ENCODE results near the gene PTPRN.
"Not testable (repeated sequence)": the region's sequence is repeated elsewhere in the genome, so short reads cannot be mapped to it uniquely, and the experiment has no call there.

Gene PTPRN

DNA sequence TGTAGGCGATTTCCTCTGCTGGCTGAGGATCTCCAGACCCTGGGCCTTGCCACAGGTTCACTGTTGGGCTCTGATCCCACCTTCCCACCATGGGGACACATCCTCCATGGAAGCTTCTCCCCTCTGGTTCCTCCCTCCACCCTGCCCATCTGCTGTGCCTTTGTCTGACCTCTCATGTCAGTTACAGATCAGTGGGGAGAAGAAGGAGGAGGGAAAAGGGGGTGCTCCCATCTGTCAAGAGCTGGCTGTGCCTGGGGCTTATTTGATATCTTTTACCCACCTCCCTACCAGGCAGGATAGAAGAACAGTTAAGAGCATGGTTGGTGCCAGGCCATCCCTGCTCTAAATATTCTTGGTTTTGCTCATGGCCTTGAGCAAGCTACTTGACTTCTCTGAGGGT is 42.3 kb downstream of the PTPRN start:
- no peak for DNase-seq

DNA sequence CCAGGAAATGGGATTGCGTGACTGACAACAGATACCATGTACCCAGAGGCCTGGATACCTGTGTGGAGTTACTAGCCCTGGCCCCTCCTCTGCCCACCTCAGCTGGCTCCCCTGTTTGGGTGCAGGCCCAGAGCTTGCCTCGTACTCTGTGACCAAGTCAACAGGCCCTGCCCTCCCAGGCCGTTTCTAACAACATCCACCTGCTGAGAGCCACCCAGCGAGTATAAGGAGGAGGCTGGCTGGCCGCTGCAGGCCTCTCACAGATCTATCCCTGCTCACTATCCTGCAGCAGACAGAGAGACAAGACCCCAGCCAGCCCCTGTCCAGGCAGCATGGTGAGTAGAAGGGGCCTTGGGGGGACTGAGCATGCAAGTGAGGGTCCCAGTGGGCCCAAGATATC is 43.0 kb downstream of the PTPRN start:
- DNase-seq: no peak

DNA sequence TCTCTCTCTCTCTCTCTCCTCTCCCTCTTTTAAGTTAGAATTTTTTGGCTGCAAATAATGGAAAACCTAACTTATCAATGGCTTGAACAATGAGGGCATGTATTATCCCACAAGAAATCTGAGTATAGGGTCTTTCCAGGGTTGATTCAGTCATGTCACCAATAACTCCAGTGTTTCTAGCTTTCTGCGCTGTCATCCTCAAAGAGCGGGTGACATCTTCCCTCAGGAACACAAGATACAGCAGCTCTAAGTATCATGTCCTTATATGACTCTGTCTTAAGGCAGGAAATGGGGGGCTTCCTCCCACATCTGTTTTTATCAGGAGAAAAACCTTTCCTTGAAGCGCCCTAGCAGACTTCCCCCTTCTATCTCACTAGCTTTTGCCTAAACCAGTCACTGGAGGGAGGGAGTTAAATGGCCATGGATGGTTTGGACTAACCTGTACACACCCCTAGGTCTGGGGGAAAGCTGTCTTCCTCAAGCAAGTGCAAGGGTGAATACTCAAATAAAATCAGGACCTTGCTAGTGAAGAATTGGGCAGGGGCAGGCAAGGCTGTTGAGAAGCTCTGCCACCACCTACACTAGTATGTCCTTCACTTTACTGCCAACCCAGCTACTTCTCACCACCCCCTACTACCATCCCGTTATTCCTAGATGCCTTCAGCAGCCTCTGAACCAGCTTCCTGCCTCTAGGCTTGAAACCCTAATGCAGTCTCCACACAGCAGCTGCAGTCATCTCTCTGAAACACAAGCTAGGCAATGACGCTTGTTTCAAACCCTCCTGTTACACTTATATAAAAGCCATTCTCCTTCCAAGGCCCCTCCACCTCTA is 48.0 kb downstream of the PTPRN start:
- no peak for DNase-seq

DNA sequence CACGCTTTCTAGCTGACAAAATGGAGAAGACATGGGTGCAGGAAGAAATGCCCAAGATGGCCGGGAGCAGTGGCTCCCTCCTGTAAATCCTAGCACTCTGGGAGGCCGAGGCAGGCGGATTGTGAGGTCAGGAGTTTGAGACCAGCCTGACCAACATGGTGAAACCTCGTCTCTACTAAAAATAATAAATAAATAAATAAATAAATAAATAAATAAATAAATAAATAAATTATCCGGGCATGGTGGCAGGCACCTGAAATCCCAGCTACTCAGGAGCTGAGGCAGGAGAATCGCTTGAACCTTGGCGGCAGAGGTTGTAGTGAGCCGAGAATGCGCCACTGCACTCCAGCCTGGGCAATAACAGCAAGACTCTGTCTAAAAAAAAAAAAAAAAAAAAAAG is 50.3 kb downstream of the PTPRN start:
- not testable (repeated sequence) for DNase-seq

DNA sequence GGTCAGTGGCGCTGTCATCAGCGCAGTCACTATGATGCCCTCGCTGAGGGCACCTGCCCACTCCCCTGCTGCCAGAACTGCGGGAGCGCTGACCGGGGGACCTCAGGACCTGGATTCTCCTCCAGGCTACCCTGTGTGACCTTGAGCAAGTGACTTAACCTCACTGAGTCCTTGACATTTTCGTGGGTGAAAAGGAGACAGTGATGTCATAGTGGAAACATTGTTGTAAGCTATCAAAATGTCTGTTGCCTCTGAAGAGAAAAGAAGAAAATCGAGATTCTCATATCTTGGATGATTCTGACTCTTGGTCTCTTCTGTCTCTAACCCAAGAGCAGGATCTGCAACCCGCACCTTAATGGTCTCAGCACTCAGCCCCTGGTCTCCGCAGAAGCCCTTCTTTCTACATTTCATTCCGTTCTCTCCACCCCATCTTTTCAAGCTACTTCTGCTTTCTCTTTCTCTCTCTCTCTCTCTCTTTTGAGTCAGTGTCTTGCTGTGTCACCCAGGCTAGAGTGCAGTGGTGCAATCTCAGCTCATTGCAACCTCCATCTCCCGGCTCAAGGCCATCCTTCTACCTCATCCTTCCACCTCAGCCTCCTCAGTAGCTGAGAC is 54.5 kb downstream of the PTPRN start:
- no peak for DNase-seq

DNA sequence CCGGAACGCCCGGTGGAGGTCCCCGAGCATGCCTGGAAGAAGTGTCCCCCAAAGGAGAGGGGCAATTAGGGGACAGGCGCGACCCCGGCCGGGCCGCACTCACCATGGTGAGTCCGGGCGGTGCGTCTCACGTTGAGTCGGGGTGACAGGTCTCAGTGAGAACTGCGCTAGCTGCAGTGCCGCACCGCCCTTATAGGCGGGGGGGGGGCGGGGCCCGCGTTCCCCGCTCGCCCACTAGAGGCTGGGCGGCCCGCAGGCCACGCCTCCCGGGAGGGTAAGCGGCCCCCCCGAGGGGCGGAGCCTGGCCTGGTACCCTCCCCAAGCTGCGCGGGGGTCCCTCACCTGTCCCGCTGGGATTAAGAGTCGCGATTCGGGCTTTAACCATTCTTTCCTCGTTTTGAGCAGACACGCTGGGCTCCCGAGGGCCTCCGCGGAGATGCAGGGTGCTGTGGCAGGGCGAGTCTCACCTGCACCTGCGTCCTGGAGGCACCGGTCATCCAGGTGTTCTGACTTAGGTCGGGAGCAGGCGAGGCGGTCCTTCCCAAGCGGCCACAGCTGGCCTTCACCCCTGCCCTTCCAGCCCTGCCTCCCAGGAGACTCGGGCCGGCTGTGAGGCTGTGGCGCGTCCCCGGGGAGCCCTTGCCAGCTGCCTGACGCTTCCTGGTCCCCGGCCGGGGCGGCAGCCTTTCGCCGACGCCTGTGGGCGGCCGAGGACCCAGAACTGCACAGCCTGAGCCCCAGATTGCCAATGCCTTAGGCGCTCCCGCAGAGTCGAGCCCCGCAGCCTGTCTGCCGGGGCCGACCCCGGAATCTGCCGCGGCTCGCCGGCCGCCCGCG is 55.2 kb downstream of the PTPRN start, which contains the start of gene TUBA4A:
Gene TUBA4A (minus strand): TSS at position 166 of the 837 bp plus-strand sequence. CDS start 60 bp downstream, at position 106.
- DNase-seq: peak; percentile 11 to 59

DNA sequence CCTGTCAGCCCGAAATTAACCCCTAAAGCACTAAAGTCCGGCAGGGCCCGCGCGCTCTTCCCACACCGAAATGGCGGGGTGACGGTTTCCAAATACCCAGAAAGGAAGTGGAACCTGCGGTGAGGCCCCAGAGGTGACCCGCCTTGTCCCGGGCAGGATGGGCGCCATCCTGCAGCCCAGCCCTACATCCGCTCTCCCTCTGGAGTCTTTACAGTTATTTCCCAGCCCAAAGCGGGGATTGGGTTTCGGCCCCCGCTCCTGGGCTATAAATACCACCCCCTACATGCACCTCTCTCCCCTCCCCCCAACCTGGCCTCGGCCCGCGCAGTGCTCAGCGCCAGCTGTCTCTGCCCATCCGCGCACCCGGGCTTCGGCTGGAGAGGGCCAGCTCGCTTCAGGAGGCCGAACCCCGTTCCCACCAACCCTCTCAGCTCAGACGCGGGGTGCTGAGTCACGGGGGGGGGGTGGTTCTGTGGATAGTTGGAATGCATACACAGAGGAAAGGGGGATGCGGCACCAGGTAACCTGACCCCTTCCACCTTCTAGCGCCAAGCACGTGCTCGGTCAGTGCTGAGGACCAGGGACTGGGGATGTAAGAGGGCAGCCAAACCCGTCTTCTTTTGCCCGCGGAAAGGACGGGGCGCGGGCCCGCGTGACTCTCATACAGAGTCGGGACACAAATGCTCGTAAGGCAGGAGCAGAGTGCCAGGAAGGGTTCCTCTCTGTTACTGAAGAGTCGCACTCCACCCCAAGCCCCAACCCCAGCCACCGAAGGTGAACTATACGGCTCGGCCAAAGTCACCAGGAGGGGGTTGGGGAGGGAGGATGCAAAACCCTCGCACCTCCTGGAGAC is 56.1 kb downstream of the PTPRN start, which contains the start of gene TUBA4B:
Gene TUBA4B (plus strand): TSS at position 344 of the 853 bp plus-strand sequence. CDS start 165 bp downstream, at position 509.
- DNase-seq: no peak

DNA sequence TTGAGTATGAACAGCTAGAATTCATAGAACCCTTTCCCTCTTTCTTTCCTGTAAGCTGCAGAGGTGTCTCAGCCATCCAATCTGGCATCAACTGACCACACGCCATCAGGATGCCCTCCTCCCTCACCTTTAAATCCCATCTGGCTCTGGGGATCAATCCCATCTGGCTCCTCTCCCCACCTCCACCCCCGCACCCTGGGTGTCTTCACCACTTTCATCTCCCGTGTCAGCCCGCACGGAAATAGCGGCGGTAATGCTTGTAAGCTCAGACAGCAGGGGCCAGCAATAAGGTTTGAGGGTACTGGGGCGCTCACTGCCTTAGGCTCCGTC is 56.7 kb downstream of the PTPRN start:
- DNase-seq: no peak

DNA sequence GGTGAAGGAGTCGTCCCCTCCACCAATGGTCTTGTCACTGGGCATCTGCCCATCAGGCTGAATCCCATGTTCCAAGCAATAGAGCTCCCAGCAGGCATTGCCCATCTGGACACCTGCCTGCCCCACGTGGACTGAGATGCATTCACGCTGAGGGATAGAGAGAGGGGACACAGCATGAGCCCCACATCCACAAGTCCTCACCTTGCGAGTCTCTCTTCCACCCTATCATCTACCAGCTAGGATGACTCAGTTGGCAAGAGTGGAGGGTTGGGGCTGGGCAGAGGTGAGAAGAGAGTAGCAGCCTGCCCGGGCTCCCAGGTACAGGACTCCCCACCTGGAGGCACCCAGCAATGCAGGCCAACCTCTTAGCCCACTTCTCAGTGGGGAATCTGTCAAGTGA is 57.1 kb downstream of the PTPRN start:
- no peak for DNase-seq

DNA sequence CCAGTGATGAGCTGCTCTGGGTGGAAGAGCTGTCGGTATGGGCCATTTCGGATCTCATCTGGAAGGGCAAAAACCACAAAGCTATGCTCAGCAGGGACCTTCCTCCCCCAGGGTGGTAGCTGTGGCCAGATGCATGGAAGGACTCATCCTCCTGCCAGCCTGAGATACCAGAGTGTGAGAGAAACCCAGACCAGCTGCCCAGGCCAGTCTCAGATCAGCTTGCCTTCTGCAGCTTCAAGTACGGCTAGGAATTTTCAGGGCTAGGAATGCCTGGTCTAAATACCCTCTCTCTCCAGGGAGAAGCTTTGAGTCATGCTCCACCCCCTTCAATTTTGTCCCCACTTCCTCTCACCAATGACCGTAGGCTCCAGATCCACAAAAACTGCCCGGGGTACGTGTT is 57.5 kb downstream of the PTPRN start:
- DNase-seq: no peak

DNA sequence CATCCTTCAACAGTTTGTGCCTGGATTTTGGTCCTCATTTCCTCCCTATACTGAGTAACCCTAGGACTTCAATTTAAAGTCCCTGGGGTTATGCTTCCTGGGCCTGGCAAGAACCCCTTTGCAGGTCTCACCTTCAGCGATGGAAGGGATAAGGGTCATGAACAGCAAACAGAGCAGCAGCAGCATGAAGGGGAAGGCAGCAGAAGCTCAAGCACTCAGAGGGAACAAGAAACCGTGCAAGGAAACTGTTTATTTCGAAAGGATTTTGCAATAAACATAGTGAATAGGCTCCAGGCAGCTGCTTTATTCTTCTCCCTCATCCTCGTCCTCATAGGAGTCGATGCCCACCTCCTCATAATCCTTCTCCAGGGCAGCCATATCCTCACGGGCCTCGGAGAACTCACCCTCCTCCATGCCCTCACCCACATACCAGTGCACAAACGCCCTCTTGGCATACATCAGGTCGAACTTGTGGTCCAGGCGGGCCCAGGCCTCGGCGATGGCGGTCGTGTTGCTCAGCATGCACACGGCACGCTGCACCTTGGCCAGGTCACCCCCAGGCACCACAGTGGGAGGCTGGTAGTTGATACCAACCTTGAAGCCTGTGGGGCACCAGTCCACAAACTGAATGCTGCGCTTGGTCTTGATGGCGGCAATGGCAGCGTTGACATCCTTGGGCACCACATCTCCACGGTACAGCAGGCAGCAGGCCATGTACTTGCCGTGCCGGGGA is 59.0 kb downstream of the PTPRN start:
- no peak for DNase-seq

DNA sequence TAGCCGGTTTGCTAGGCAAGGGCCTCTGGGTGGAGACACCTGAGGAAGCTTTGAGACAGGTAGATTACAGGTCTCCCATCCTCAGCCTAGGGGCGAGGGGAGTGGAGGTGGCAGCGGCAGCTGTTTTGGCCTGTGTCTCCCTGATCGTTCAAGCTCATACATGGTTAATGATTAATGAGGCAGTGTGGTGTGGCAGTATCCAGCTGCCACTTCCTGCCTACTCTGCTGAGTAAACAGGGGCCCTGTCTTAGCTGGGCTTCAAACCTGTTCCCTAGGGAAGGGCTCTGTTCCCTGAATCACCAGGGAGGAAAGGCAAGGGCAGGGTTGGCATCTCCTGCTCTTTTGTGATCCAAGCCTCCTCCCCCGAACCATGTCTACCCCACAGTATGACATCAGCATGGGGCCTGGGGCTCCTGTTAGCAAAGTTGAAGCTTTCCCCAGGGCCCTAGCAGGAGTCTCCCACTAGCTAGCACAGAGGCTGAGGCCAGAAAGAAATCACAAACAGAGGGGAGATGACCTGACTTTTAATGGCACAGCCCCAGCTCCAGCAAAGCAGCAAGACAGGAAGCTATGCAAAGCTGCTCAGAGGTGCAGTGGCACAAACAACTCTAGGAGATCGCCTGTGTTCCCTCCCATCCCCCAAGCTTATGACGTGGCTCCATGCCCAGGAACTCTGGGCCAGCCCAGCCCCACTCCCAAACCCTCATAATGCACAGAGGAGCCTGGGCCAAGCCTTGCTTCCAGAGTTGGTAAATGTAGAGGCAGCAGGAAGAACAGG is 59.8 kb downstream of the PTPRN start:
- DNase-seq: peak in 1 of 2 experiments; percentile 12

DNA sequence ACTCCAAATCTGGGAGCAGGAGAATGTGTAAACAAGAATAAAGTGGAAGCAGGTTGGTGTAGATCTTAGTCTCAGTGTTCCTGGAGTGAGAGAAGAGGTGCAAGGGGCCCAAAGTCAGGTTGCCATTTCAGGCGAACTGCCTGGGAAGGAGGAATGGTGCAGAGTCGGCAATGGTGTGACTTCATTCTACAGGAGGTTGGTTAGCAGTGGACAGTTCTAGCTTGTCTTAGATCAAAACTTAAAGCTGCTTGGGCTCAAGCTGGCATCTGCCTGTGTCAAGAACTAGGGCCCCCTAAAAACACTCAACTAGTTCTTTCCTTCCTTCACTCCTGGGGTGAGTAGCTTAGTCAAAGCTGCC is 60.4 kb downstream of the PTPRN start:
- no peak for DNase-seq

DNA sequence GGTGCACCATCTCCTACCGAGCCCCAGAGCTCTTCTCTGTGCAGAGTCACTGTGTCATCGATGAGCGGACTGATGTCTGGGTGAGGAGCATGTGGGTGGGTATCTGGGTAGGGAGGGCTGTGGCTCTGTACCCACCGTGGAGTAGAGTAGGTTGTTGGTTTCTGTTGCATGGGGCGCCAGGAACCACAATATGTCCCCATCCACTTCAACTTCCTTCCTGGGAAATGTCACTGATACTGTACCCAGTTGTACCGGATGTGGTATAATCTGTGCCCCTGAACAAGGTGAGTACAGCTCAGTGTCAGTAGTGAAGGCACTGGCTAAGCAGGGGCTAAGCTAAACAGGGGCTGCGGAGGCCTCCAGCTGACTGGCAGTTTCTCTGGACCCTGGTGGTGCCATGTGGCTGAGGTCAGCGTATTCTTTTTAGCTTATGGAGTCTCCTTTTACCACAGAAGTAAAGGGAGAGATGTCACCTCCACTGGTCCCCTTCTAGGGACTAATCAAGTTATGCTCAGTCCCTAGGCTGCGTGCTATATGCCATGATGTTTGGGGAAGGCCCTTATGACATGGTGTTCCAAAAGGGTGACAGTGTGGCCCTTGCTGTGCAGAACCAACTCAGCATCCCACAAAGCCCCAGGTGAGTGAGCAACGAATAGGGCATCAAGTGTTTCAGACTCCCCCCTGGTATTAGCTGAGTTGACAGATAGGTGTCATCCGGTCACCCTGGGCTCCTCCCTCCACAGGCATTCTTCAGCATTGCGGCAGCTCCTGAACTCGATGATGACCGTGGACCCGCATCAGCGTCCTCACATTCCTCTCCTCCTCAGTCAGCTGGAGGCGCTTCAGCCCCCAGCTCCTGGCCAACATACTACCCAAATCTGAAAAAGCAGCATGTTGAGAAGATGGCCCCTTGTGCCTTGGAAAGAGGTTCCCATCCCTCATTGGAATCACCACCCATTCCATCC is 61.2 kb downstream of the PTPRN start:
- no peak for DNase-seq

DNA sequence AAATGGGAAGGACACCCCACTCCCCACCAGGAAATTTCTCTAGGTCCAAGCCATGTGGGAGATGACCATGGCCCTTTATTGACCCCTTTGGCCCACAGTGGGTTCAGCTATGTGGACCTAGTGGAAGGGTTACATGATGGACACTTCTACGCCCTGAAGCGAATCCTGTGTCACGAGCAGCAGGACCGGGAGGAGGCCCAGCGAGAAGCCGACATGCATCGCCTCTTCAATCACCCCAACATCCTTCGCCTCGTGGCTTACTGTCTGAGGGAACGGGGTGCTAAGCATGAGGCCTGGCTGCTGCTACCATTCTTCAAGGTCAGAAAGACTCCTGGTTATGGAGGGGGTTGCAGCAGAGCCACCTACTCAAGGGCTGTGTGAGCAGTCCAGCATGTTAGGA is 62.6 kb downstream of the PTPRN start:
- DNase-seq: no peak

DNA sequence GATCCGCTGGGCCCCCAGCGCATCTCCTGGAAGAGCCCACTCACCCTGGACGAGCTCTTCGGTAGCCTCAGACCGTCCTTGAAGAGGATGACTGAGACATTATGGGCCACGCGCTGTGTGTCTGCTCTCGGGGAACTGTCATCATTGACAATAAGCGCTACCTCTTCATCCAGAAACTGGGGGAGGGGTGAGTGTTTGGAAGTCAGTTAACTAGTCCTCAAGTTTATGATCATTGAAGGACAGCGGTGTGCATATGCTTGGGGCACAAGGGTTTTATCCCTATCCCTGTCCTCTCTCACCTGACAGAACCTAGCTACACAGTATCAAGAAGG is 63.3 kb downstream of the PTPRN start:
- DNase-seq: no peak

DNA sequence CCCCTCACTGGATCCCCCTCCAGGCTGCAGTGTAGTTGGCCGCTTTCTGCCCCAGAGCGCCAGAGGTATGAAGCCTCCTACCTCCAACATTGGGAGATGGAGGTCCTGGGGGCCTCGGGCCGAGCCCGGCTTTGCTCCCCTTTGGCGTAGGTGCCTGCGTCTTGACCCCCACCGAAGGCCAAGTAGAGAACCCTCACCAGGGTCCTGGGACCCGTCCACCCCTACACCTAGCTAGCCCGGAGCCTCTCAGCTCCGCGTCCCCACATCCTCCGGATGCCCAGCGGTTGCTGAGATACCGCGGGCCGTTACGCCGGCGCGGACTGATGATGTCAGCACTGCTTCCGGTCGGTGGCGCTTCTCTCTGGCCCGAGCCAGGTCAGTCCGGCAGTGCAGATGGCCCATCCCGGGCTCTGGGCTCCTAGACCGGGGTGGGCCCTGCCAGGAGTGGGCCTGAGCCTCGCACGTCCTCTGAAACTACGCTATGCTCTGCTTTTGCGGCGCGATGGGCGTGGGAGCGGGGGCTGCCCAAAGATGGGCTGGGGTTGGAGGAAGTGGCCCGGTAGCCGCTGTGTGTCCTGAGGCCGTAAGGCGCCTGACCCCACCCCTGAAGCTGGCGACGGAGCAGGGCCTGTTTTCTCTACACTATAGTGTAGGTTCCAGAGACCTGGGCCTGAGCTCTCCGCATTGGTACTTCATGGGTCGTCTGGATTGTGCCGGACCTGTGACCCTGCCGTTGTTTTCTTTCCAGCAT is 63.9 kb downstream of the PTPRN start, which contains the start of the genes GLB1L and STK16:
Gene GLB1L (minus strand): TSS at position 297 of the 751 bp plus-strand sequence. CDS start 1,871 bp downstream, outside the sequence.
Gene STK16 (plus strand): TSS at position 332 of the 751 bp plus-strand sequence. CDS start 521 bp downstream, outside the sequence.
- DNase-seq: peak; percentile 68 to 82

DNA sequence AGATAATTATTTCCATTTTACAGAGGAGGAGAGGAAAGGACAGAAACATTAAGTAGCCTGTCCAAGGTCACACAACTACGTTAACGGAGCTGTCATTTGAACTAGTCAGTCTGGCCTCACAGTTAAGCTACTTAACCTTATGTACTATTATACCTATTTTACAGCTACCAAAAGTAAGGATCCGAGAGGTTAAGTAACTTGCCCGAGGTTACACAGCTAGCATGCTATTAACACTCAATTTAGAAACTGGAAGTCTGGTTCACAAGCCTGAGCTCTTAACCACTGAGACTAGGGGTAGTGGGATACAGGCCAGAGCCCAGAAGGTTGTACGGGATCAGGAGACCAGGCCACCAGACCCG is 64.4 kb downstream of the PTPRN start:
- no peak for DNase-seq

DNA sequence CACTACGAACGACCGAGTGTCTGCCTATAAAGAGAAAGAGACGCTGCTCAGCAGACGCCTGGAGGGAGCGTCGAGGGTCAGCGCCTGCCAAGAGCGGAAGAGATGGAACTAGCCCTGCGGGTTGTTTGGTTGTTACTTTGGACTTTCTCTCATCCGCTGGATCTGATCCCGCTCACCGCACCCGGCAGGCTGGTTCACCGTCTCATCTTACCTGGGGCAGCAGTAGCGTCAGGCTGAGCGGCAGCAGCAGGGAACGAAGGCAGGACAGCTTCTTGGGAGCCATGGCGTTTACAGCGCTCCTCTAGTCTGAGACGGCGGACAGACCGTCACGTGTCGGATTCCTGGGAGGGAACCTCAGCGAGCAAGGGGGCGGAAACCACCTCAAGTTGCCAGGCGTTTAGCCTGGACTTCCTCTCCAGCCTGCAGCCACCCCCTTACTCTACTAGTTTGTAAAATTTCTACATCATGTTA is 65.9 kb downstream of the PTPRN start:
- DNase-seq: no peak
